GM10266 (cell line): ENCODE results near the gene TENM3.

Experiments used
- DNase-seq: peaks from one replicate; pipeline ENCODE4 v3.0.0; 2012; ENCODE audit errors: extremely low spot score
- CTCF ChIP-seq: IDR thresholded peaks from 2 replicates; pipeline ENCODE4 v1.5.1; 2012; ENCODE audit warnings: mild to moderate bottlenecking, low read depth; ENCODE audit not compliant: control insufficient read depth, insufficient read depth; ENCODE audit errors: missing control alignments

Gene TENM3

DNA sequence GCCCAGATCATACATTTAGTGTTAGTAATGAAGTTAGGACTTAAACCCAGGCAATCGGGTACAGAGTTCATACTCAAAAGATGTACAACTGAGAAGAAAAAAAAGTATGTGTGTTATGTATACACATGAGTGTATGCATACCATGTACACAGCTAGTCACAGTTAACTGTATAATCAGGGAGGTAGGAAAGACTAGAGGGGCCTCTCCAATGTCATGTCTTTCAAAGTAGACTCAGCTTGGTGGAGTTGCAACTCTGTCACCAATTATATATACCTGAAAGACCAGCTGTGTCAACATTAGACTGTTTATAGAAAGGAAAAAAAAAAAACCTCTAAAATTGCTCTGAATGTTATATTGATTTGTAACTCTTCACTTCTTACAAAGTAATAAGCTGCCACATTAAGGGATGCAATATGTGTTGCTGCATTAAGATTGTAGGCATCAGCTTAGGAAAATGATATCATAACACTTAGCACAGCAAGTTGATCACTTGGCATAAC is 506.5 kb downstream of the TENM3 start:
- no peak for TF ChIP-seq CTCF
- no peak for DNase-seq

DNA sequence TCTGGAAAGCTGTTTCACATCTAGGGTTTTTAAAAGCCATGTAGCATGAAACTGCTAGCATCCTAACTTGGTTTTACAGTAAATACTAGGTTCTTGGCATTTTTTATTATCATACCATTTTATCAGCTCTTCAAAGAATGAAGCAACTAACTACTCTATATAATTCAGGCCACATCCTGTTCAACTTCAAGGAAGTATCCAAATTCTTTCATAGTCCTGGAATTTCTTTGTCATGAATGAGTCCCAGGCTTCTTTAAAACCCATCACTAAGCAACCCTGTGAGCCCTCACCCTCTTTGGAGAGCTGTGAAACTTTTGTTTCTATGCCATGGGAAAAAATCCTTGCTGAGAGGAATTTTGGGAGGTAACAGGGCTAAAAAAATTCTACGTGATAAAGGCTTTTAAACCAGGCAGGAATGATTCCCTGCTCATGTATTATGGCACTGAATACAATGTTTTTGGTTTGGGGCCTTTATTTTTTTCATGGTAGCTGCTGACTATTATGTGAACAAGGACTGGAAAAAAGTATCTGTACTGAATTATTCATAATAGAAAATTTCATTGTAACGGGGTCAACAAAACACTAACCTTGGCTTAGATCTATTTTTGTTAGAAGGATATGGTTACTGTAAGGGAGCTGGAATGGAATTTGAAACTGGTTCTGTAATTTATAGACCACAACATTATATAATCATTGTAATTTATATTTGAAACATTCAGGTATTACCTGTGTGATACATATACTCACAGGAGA is 509.1 kb downstream of the TENM3 start:
- TF ChIP-seq CTCF, result no peak
- no peak for DNase-seq

DNA sequence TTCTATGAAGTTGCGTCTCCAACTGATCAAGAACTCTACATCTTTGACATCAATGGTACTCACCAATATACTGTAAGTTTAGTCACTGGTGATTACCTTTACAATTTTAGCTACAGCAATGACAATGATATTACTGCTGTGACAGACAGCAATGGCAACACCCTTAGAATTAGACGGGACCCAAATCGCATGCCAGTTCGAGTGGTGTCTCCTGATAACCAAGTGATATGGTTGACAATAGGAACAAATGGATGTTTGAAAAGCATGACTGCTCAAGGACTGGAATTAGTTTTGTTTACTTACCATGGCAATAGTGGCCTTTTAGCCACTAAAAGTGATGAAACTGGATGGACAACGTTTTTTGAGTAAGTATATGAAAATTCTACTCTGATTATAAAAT is 511.7 kb downstream of the TENM3 start:
- no peak for DNase-seq
- no peak for TF ChIP-seq CTCF

DNA sequence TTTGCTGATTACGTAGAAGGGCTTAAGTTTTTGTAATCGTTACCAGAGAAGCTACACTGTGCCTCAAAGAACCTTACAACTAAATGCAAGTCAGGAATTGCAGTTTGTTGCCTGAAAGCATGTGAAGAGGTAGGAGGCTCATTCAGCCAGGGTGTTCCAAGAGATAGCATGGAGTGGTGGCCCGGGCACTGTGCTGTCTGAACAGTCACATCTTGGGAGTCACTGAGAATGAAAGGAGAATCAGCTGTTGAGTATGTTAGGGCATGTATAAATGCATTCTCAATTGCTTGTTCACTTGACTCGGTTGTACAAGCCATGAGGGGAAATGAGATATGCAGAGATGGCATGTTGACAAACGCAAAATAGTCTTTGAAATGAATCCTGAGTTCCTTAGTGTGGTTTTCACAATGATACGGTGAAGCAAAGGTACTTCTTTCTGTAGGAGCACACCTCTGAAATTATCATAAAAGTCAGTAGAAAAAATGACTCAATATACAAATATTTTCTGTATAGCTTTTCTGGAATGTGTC is 513.0 kb downstream of the TENM3 start:
- TF ChIP-seq CTCF, result no peak
- no peak for DNase-seq

DNA sequence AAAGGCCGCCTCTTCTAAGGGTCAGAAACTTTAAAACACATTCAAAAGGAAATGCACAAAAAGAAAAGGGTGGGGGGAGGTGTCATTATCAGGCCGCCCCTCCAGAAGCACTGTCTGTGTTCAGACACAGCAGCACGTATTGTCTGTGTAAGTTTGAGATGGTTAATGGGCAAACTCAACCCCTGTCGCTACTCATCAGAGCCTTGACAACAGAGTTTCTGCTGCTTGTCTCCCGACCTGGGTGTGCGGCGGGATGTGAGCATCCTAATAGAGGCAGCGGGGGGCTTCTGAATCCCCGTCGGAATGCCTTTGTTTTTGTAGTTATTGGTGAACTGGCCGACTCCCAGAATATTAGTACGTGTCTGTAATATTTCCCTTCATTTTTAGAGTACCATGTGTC is 515.1 kb downstream of the TENM3 start:
- TF ChIP-seq CTCF, result no peak

DNA sequence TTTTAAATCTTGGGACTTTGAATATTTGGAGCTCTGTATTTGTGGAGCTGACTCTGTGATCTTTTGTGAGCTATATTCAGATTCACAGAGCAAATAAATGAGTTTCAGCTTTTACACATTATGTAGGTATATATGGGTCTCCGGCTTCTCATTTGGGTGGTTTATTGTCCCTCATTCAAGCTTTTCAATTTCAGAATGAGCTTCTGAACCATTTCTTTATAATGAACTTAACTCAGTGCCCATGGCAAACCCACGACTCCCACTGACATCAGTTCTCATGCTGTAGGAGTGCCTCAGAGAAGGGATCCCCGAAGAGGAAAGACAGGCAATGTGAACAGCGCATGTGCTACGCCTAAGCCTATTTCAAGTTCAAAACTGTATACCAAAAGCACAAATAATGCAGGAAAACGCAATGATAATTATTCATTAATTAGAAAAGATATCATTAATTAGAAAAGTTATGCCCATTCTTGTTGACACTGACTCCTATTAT is 517.4 kb downstream of the TENM3 start:
- TF ChIP-seq CTCF, result no peak
- DNase-seq, result no peak

More for the DNA sequence above, 515.1 kb downstream of the TENM3 start:
- no peak for DNase-seq

DNA sequence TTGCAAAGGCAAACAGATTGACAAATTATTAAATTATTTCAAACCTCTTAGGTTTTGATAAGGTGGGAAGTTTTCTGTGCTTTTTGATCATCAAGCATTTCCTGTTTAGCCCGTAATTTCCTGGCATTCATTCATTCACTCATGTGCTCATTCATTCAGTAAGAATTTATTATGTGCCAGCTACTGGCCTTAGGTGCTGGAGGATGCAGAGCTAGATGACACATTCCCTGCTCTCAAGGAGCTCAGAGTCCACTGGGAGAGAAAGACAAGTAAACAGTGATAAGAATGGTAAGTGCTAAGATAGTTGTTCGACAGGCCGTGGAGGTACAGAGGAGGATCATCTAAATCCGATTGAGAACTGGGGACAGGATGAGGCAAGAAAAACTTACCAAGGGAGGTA is 520.9 kb downstream of the TENM3 start:
- TF ChIP-seq CTCF, result no peak
- DNase-seq, result no peak
